HepG2 (cell line): ENCODE measurements around the gene ETFDH.

ENCODE experiments used
- ZNF570 ChIP-seq: sonication (generic); formaldehyde crosslinking; IDR thresholded peaks from 2 replicates; pipeline ENCODE4 v1.4.0; 2020; ENCODE audit warnings: mild to moderate bottlenecking, missing genetic modification reagents, borderline replicate concordance
- TF ChIP-seq, protein P1 (sequence below): sonication (generic); formaldehyde crosslinking; IDR thresholded peaks from 2 replicates; pipeline ENCODE4 v1.5.0; 2020; ENCODE audit warnings: mild to moderate bottlenecking, missing genetic modification reagents, moderate library complexity

DNA sequence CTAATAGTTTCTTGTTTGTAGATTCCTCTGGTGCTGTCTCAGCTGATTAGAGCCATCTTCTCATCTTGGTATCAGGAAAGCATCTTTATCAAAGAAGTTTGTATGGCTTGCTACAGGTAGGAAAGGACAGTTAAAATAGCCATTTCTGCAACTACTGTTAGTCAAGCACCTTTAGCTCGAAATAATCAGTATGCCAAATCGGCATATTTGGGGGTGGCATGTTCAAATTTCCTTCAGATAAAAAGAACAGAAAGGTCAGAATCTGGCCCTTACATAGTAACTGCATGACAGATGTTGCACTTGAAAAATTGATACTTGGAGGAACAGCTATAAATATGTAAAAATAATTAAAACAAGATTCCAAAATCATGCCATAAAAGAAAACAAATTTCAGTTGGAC is 5.2 kb upstream of the ETFDH start:
- TF ChIP-seq, protein P1, sequence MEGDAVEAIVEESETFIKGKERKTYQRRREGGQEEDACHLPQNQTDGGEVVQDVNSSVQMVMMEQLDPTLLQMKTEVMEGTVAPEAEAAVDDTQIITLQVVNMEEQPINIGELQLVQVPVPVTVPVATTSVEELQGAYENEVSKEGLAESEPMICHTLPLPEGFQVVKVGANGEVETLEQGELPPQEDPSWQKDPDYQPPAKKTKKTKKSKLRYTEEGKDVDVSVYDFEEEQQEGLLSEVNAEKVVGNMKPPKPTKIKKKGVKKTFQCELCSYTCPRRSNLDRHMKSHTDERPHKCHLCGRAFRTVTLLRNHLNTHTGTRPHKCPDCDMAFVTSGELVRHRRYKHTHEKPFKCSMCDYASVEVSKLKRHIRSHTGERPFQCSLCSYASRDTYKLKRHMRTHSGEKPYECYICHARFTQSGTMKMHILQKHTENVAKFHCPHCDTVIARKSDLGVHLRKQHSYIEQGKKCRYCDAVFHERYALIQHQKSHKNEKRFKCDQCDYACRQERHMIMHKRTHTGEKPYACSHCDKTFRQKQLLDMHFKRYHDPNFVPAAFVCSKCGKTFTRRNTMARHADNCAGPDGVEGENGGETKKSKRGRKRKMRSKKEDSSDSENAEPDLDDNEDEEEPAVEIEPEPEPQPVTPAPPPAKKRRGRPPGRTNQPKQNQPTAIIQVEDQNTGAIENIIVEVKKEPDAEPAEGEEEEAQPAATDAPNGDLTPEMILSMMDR = no peak
- no peak for TF ChIP-seq ZNF570 (CRISPR knock-in tag)
